ENCODE measurements around the gene CHRM2.
"Not testable (repeated sequence)": the region's sequence is repeated elsewhere in the genome, so short reads cannot be mapped to it uniquely, and the experiment has no call there.

CHRM2 gene

GRCh38 chr7:136868496-136869000, at the start of gene CHRM2:
TSS of gene CHRM2 (plus strand) at chr7:136868652. CDS start at chr7:137014866, 146,214 bp downstream.
- DNase-seq (ENCODE audit: low spot score in 2 of 2): no peak
- Histone ChIP-seq H3K4me3 (no peak within 1 kb of the TSS), H3K36me3 (replicated peaks) (no peaks in the 10 kb centered on the region), H3K9me3 (no peaks in the 10 kb centered on the region), H3K27me3 (ENCODE audit: low read depth) (no peaks in the 10 kb centered on the region), H3K4me1 (no peaks in the 10 kb centered on the region)
- in situ Hi-C loops (cut with MboI; ENCODE audit: low sequenced_read_pairs): no loop called here

DNA sequence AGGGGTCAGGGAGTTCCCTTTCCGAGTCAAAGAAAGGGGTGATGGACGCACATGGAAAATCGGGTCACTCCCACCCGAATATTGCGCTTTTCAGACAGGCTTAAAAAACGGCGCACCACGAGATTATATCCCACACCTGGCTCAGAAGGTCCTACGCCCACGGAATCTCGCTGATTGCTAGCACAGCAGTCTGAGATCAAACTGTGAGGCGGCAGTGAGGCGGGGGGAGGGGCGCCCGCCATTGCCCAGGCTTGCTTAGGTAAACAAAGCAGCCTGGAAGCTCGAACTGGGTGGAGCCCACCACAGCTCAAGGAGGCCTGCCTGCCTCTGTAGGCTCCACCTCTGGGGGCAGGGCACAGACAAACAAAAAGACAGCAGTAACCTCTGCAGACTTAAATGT, 37.1 kb upstream of the CHRM2 start:
- DNase-seq (ENCODE audit: low spot score in 2 of 2); in situ Hi-C loops (cut with MboI; ENCODE audit: low sequenced_read_pairs); H3K4me1 ChIP-seq; H3K27me3 ChIP-seq (ENCODE audit: low read depth); H3K36me3 ChIP-seq (replicated peaks); H3K4me3 ChIP-seq; H3K9me3 ChIP-seq: not testable (repeated sequence)

GRCh38 chr7:136845899-136846465, 22.5 kb upstream of the CHRM2 start:
- Histone ChIP-seq H3K4me3 (no peak overlapping the region), H3K4me1 (no peaks in the 10 kb centered on the region), H3K9me3 (no peaks in the 10 kb centered on the region), H3K36me3 (replicated peaks) (no peaks in the 10 kb centered on the region), H3K27me3 (ENCODE audit: low read depth) (no peaks in the 10 kb centered on the region)
- in situ Hi-C loops (cut with MboI; ENCODE audit: low sequenced_read_pairs): no loop called here
- no peak for DNase-seq (ENCODE audit: low spot score in 2 of 2)

- Histone ChIP-seq H3K4me3 (no peak overlapping the region), H3K9me3 (no peaks in the 10 kb centered on the region), H3K36me3 (replicated peaks) (no peaks in the 10 kb centered on the region), H3K27me3 (ENCODE audit: low read depth) (no peaks in the 10 kb centered on the region), H3K4me1 (no peaks in the 10 kb centered on the region)
- in situ Hi-C loops (cut with MboI; ENCODE audit: low sequenced_read_pairs): no loop called here
- no peak for DNase-seq (ENCODE audit: low spot score in 2 of 2)
These were observed 20.6 kb upstream of the CHRM2 start for GRCh38 chr7:136847858-136848257.

DNA sequence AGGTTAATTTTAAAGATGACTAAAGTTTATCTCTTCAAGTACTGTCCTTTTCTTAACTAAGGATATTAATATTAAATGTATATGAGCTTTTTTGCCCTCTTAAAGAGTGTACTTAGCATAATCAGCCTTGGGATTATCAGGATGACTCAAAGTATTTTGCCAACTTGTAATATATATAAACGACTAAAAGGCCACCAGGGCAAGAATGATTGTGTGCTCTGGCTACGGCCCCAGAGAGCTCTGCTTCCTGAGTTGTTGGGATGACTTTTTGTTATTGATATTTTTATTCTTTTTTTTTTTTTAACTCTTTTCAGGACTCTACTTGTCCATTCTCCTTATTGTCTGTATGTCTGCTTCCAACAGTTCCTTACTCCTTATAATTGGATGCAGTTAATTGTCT, 14.8 kb upstream of the CHRM2 start:
- Histone ChIP-seq H3K4me1 (no peaks in the 10 kb centered on the region), H3K36me3 (replicated peaks) (no peaks in the 10 kb centered on the region), H3K4me3 (no peak overlapping the region), H3K27me3 (ENCODE audit: low read depth) (no peaks in the 10 kb centered on the region), H3K9me3 (no peaks in the 10 kb centered on the region)
- in situ Hi-C loops (cut with MboI; ENCODE audit: low sequenced_read_pairs): no loop called here
- DNase-seq (ENCODE audit: low spot score in 2 of 2): no peak

DNA sequence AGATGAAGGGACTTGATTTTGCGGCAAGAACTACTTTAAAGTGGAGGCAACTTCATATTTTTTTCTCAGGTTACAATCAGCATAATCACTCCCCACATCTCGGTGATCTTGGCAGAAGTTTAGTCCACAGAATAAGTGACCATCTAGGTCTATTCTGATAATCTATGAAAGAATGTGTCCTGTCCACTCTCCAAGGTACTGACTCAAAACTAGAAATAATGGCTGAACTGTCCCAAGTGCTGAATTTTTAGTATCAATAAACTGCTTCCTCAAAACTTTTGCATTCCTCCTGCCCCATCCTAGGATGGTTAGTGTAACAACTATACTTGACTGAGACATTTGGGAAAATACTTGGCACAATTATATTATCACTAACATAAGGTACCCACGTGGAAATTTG, 10.9 kb upstream of the CHRM2 start:
- no peaks in the 10 kb centered on the region for H3K36me3 ChIP-seq (replicated peaks)
- no peaks in the 10 kb centered on the region for H3K9me3 ChIP-seq
- H3K27me3 ChIP-seq (ENCODE audit: low read depth): no peaks in the 10 kb centered on the region
- peak in 1 of 2 experiments; percentile 5 for DNase-seq (ENCODE audit: low spot score in 2 of 2)
- H3K4me1 ChIP-seq: no peaks in the 10 kb centered on the region
- in situ Hi-C loops (cut with MboI; ENCODE audit: low sequenced_read_pairs): no loop called here
- H3K4me3 ChIP-seq: no peak overlapping the region

- in situ Hi-C loops (cut with MboI; ENCODE audit: low sequenced_read_pairs): no loop called here
- Histone ChIP-seq H3K36me3 (replicated peaks) (no peaks in the 10 kb centered on the region), H3K4me3 (no peak overlapping the region), H3K4me1 (no peaks in the 10 kb centered on the region), H3K9me3 (no peaks in the 10 kb centered on the region), H3K27me3 (ENCODE audit: low read depth) (no peaks in the 10 kb centered on the region)
- no peak for DNase-seq (ENCODE audit: low spot score in 2 of 2)
These were observed 8.6 kb upstream of the CHRM2 start for GRCh38 chr7:136859803-136860202.

DNA sequence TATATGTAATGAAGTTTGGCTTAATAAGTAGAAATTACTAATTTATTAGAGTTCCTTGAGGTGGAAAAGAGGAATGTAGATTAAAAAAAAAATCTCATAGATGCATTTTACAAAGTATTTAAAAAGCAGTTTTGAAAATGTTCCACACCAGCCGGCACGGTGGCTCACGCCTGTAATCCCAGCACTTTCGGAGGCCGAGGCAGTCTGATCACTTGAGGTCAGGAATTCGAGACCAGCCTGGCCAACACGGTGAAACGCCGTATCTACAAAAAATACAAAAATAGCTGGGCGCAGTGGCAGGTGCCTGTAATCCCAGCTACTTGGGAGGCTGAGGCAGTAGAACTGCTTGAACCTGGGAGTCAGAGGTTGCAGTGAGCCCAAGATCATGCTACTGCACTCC, 3.2 kb upstream of the CHRM2 start:
- H3K27me3 ChIP-seq (ENCODE audit: low read depth): no peaks in the 10 kb centered on the region
- H3K4me3 ChIP-seq: no peak overlapping the region
- no peaks in the 10 kb centered on the region for H3K4me1 ChIP-seq
- no peaks in the 10 kb centered on the region for H3K36me3 ChIP-seq (replicated peaks)
- no peak for DNase-seq (ENCODE audit: low spot score in 2 of 2)
- no peaks in the 10 kb centered on the region for H3K9me3 ChIP-seq
- in situ Hi-C loops (cut with MboI; ENCODE audit: low sequenced_read_pairs): no loop called here

DNA sequence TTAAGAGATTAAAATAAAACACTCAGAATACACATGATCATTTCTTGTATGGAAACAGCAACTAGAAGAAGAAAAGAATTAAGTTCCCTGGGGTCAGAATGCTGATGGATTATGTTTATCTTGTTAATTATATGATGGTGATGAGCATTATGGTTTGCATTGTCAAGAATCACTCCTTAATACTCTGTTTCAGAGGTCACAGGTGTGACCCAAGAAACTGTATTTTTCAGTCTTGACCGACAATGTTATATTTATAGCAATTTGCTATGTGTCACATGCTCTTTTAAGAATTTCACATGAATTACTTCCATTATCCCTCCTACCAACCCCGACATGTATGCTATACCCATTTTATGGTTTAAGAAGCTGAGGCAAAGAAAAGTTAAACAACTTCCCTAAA, 2.7 kb upstream of the CHRM2 start:
- Histone ChIP-seq H3K36me3 (replicated peaks) (no peaks in the 10 kb centered on the region), H3K27me3 (ENCODE audit: low read depth) (no peaks in the 10 kb centered on the region), H3K9me3 (no peaks in the 10 kb centered on the region), H3K4me3 (no peak overlapping the region), H3K4me1 (no peaks in the 10 kb centered on the region)
- in situ Hi-C loops (cut with MboI; ENCODE audit: low sequenced_read_pairs): no loop called here
- no peak for DNase-seq (ENCODE audit: low spot score in 2 of 2)

DNA sequence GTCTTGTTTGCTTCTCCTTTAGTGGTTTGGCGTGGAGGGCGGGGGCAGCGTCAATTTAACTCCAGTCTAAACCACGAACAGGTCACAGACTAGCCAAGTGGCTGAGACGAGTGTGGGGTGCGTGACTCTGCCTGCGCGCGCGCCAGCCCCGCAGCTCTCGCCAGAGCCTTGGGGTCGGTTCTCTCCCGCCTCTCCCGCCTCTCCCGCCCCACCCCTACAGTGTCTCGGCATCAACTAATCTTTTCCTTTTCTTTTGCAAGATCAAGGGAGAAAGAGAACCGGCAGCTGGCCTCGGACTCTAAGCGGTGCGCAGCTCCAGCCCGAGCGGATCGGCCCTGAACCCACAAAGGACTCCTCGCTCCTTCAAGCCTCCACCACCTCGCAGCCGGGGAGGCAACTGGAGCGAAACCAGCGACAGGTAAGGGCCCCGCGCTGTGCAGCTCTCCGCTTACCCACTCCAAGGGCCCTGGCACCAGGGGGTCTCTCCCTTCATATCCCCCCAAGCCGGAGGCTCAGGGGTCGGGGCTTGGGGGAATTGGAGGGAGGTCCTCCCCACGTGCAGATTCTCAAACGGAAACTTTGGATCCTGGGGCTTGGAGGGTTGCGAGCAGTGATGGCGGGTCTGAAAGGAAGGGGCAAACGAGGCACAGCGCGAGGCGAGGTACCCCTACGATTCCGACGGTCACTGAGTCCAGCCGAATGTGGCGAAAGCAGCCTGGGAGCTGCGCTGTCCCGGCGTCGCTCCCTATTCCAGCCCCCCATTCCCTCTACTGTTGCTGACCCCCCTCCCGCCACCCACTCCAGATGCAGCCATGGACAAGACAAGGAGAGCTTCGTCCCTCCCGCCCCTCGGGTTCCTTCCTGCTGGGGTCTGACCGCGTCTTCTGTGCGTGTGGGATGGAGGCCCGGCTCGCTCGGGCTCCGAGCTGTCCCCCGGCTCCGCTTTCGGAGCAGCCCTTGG, 829 bp downstream of the CHRM2 start:
- DNase-seq (ENCODE audit: low spot score in 2 of 2): no peak
- H3K9me3 ChIP-seq: no peaks in the 10 kb centered on the region
- H3K36me3 ChIP-seq (replicated peaks): no peaks in the 10 kb centered on the region
- H3K4me1 ChIP-seq: no peaks in the 10 kb centered on the region
- H3K4me3 ChIP-seq: no peak overlapping the region
- no peaks in the 10 kb centered on the region for H3K27me3 ChIP-seq (ENCODE audit: low read depth)
- in situ Hi-C loops (cut with MboI; ENCODE audit: low sequenced_read_pairs): no loop called here

DNA sequence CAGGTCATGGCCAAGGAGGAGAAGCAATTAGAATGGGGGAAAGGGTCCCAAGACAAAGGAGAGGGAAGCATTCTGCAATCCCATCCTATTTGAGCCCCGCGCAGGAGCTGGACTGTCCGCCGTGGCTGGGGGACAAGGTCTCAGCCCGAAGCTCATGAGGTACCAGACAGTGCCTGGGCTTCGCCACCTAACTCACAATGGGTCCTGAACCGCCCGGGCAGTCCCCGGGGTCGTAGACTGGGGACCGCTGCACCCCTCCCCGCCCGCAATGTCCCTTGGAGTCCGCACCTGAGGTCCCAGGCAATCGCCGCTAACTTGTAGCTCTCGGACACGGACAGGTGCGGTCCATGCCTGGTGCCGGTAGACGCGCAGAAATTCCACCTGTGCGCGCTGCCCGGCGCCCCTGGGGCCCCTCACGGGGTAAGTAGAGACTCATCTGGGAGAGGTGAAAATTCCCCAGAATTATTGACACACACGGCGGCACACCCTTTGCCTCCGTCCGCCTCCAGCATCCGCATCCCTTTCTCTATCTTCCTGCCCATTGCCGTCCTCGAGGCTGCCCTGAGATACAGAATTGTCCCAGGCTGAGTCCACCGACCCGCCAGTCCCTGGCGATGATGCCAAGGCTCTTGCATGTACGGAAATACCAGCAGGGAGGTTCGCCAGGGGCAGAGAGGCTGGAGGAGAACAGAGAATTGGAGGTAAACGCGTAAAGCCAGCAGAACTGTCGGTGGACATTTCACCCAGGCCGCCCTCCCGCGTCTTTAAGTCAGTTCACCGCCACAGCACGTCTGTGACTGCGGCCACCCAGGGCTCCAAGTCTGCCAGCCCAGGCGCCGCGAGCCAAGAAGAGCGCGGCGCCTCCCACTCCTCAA, 1.8 kb downstream of the CHRM2 start:
- in situ Hi-C loops (cut with MboI; ENCODE audit: low sequenced_read_pairs): no loop called here
- DNase-seq (ENCODE audit: low spot score in 2 of 2): no peak
- Histone ChIP-seq H3K4me1 (no peaks in the 10 kb centered on the region), H3K36me3 (replicated peaks) (no peaks in the 10 kb centered on the region), H3K27me3 (ENCODE audit: low read depth) (no peaks in the 10 kb centered on the region), H3K4me3 (no peak overlapping the region), H3K9me3 (no peaks in the 10 kb centered on the region)

DNA sequence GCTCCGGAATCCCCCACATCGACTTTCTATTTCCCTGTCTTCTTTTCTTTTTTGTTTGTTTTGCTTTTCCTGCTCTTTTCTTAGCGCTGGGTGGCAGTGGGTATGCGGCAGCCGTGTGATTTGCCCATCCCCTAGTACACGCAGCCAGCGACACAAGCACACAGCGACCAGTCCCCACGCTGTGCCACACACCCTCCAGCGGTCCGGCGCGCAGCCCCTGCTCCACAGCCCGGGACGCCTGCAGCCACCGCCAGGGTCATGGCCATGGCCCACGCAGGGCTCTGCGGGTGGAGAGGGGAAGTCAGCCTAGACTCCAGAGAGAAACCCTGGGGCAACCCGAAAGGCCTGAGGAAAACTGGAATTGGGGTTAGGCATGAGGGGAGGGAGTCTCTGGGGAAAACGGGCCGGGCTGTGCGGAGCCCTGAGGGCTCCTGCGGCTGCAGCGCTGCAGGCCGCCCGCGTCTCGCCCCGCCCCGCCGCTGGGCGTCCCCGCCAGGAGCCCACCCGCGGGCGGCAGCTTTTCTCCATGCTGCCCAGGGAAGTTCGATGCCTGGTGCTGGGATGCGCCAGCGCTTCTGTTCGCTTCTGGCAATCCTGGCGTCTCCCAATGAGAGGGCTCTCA, 2.5 kb downstream of the CHRM2 start:
- Histone ChIP-seq H3K4me1 (no peaks in the 10 kb centered on the region), H3K36me3 (replicated peaks) (no peaks in the 10 kb centered on the region), H3K27me3 (ENCODE audit: low read depth) (no peaks in the 10 kb centered on the region), H3K9me3 (no peaks in the 10 kb centered on the region), H3K4me3 (no peak overlapping the region)
- no peak for DNase-seq (ENCODE audit: low spot score in 2 of 2)
- in situ Hi-C loops (cut with MboI; ENCODE audit: low sequenced_read_pairs): no loop called here

DNA sequence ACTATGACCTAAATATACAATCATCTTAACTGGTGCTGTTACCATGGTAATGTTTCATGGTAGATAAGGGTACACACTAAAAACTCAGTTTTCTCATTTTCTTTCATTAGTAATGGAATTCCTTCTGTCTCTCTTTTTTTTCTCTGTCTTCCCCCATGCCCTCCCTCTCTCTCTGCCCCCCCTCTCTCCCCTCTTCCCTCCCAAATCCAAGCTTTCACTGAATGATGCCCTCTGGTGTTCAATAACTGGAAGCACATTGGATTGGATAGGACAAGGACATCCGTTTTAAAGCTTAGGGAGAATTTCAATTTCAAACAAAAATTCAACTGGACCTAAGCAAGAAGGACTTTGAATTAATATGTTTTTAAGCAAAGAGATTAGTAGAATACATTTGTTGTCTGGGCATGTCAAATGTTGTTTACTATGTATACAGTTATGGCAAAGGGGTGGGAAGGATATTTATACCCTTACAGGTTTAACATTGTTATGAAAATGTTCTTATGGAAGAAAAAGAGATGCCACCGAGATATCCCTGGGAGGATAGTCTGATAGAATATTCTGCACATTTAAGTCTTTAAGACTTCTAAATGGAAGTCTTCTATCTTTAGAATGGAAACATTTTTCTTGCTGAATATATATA, 6.1 kb downstream of the CHRM2 start:
- Histone ChIP-seq H3K4me1 (no peaks in the 10 kb centered on the region), H3K27me3 (ENCODE audit: low read depth) (no peaks in the 10 kb centered on the region), H3K36me3 (replicated peaks) (no peaks in the 10 kb centered on the region), H3K4me3 (no peak overlapping the region), H3K9me3 (no peaks in the 10 kb centered on the region)
- DNase-seq (ENCODE audit: low spot score in 2 of 2): no peak
- in situ Hi-C loops (cut with MboI; ENCODE audit: low sequenced_read_pairs): no loop called here

Data from HAP-1 (cell line).